ENCODE data around the gene POLR2E. TPM values are rescaled to one million over a fixed set of nuclear protein-coding genes. Genes with fewer than 3 reads are reported as not detected.
A peak's percentile ranks its signal among the peaks of the same experiment; 100 is the strongest.

POLR2E gene
- total and polyA plus RNA-seq, 10 of the 15 experiments (the other 5 are each of a cell fraction or from before 2014, with no cell fraction given), result 4.0 to 487 (median 200) TPM

- TF ChIP-seq ZNF592 (IDR thresholded peaks at IDR 0.05), result no peak
- TF ChIP-seq STAT3 (IDR thresholded peaks at IDR 0.05; ENCODE audit: low read depth, low read length), result no peak
- no peak for TF ChIP-seq ATF2 (IDR thresholded peaks at IDR 0.05; ENCODE audit: low read length)
- TF ChIP-seq CBX3 (IDR thresholded peaks at IDR 0.05; ENCODE audit: borderline replicate concordance, low read depth), result no peak
- TF ChIP-seq ZZZ3 (IDR thresholded peaks at IDR 0.05; ENCODE audit: control insufficient read depth, insufficient read length, low read depth), result no peak
- no peak for TF ChIP-seq MEF2B (IDR thresholded peaks at IDR 0.05; ENCODE audit: partially characterized antibody, poor library complexity, severe bottlenecking)
- TF ChIP-seq ASH2L (IDR thresholded peaks at IDR 0.05; ENCODE audit: borderline replicate concordance, low read depth), result no peak
- 0 out of 2 replicates have a peak, but pooled peaks have one; percentile 11 for TF ChIP-seq MEF2A (IDR thresholded peaks at IDR 0.05; ENCODE audit: insufficient read depth, low read depth, low read length)
- no peak for TF ChIP-seq POLR2AphosphoS5 (IDR thresholded peaks at IDR 0.05; ENCODE audit: low read length)
- no peak for TF ChIP-seq EP300 (IDR thresholded peaks at IDR 0.05; ENCODE audit: borderline replicate concordance in 1 of 2, control insufficient read depth in 1 of 2, low read depth in 2 of 2, low read length in 2 of 2)
- no peak for TF ChIP-seq HDAC2 (IDR thresholded peaks at IDR 0.05)
- TF ChIP-seq NFYB (IDR thresholded peaks at IDR 0.05; ENCODE audit: insufficient read depth, low read depth, low read length), result no peak
- no peak for TF ChIP-seq SREBF1 (IDR thresholded peaks at IDR 0.05; ENCODE audit: low read length)
- TF ChIP-seq HDGF (IDR thresholded peaks at IDR 0.05), result no peak
- no peak for TF ChIP-seq RAD21 (IDR thresholded peaks at IDR 0.05; ENCODE audit: insufficient read depth, low read depth, low read length)
- no peak for TF ChIP-seq CBFB (IDR thresholded peaks at IDR 0.05; ENCODE audit: low read depth)
- TF ChIP-seq MYC (IDR thresholded peaks at IDR 0.05; ENCODE audit: insufficient read depth, insufficient read length, insufficient replicate concordance, low read length, severe bottlenecking), result no peak
- TF ChIP-seq SKIL (IDR thresholded peaks at IDR 0.05; ENCODE audit: low read depth, poor library complexity, severe bottlenecking), result no peak
- no peak for TF ChIP-seq REST (IDR thresholded peaks at IDR 0.05; ENCODE audit: low read depth, low read length)
These were observed 28.3 kb downstream of the POLR2E start, which contains the start of gene ARHGAP45 (continued) for GRCh38 chr19:1066748-1067340.

Data from GM12878 (cell line).